Measurements from ENCODE around the gene OR11H7. TPM values are rescaled to one million over a fixed set of nuclear protein-coding genes. Genes with fewer than 3 reads are reported as not detected.
"Not testable (repeated sequence)": the region's sequence is repeated elsewhere in the genome, so short reads cannot be mapped to it uniquely, and the experiment has no call there.

Gene OR11H7
- not detected in 2 replicates for total RNA-seq (2014; rRNA removed; shearing (Covaris generic))

GRCh38 chr14:20228681-20229080 is at the start of gene OR11H7:
Gene OR11H7 (plus strand): TSS chr14:20228981.
- in situ Hi-C loops (cut with HindIII; ENCODE audit: low sequenced_read_pairs): no loop called here
- no peak for DNase-seq (ENCODE audit: low spot score)

DNA sequence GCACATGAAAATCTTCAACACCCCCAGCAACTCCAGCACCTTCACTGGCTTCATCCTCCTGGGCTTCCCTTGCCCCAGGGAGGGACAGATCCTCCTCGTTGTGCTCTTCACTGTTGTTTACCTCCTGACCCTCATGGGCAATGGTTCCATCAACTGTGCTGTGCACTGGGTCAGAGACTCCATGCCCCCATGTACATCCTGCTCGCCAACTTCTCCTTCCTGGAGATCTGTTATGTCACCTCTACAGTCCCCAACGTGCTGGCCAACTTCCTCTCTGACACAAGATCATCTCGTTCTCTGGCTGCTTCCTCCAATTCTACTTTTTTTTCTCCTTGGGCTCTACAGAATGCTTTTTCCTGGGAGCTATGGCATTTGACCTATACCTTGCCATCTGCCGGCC is 49.6 kb upstream of the OR11H7 start:
- in situ Hi-C loops (cut with HindIII; ENCODE audit: low sequenced_read_pairs): no loop called here
- no peak for DNase-seq (ENCODE audit: low spot score)

DNA sequence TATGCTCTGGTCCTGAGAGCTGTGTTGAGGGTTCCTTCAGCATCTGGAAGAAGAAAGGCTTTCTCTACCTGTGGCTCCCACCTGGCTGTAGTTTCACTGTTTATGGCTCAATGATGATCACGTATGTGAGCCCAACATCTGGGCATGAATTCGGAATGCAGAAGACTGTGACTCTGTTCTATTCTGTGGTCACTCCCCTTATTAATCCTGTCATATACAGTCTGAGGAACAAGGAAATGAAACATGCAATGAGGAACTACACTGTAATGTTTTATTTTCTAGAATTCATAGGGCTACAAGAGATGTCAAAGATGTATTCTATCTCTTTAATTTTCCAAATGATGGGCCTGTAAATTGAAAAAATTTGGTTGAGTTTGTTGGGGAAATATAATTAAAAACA is 48.9 kb upstream of the OR11H7 start:
- no peak for DNase-seq (ENCODE audit: low spot score)
- in situ Hi-C loops (cut with HindIII; ENCODE audit: low sequenced_read_pairs): no loop called here

DNA sequence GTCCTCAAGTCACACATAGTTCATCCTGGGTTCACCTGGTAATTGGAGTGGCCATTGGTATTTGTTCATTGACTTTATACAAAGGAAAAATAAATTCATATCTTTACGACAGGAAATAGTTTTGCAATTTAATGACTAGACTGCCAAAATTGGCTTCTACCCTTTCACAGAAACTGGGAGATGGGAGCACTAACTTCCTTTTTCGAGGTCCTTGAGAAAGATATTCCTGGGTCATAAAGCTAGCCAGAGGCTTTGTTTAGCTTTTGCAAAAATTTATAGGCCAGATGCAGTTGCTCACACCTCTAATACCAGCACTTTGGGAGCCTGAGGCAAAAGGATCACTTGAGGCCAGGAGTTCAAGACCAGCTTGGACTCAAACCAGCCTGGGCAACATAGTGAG is 48.3 kb upstream of the OR11H7 start:
- in situ Hi-C loops (cut with HindIII; ENCODE audit: low sequenced_read_pairs): no loop called here
- no peak for DNase-seq (ENCODE audit: low spot score)

GRCh38 chr14:20184181-20184580 is 44.6 kb upstream of the OR11H7 start:
- DNase-seq (ENCODE audit: low spot score): no peak
- in situ Hi-C loops (cut with HindIII; ENCODE audit: low sequenced_read_pairs): no loop called here

DNA sequence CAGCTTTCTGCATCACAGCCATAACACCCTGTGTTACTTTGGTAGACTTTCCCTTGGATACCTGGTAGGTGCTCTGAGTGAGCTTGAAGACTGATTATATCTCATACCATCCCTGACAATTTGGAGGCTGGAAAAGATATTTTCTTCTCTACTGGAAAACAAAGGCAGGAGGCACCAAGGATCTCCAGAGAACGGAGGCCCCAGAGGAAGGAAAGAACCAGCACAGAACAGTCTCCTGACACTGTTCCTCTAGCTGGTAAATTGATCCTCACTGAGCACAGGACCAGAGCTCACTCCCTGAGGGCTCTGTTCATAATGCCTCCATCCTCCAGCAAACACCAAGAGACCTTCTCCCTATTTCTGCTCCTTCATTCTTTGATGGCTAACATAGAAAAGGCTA is 38.2 kb upstream of the OR11H7 start, which contains the start of gene OR11G2:
Gene OR11G2, plus strand, starts transcription at position 301 of the 400 bp plus-strand sequence. CDS start 6,542 bp downstream, outside the sequence.
- no peak for DNase-seq (ENCODE audit: low spot score)
- in situ Hi-C loops (cut with HindIII; ENCODE audit: low sequenced_read_pairs): no loop called here

DNA sequence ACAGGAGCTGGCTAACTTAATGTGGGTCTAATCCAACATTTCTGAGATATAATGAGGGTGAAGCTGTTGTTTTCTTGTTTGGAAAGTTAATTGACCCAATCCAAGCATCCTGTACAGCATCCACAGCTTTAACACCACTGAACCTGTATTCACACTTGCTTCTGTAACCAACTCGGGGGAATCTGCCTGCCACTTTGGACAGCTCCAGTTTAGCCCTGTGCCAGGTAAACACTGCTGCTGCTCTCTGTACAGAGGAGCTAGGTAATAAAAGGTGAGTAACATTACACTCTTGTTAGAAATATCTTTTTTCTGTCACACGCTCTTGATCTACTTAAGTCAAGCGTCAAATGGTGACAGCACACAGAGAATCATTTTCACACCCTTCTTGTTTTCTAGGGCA is 37.4 kb upstream of the OR11H7 start:
- in situ Hi-C loops (cut with HindIII; ENCODE audit: low sequenced_read_pairs): no loop called here
- DNase-seq (ENCODE audit: low spot score): no peak

DNA sequence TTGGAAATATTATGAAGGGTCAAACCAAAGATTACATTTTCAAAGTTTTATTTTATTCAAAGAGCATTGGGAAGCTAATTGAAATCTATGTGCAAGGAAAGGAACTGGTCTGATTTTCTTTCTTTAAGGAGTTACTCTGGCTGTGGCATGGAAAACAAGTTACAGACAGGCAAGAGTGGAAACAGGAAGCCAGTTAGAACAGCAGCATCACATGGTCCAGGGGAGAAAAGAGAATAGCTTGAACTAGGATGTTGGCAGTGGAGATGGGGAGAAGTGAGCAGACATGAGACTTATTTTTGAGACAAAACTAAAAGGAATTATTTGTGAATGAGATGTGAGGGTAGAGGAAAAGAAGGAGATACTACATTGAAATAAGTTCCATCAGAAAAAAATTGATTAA is 34.7 kb upstream of the OR11H7 start:
- in situ Hi-C loops (cut with HindIII; ENCODE audit: low sequenced_read_pairs): no loop called here
- no peak for DNase-seq (ENCODE audit: low spot score)

- DNase-seq (ENCODE audit: low spot score); in situ Hi-C loops (cut with HindIII; ENCODE audit: low sequenced_read_pairs): not testable (repeated sequence)
Measured at GRCh38 chr14:20195170-20195569, 33.6 kb upstream of the OR11H7 start.

DNA sequence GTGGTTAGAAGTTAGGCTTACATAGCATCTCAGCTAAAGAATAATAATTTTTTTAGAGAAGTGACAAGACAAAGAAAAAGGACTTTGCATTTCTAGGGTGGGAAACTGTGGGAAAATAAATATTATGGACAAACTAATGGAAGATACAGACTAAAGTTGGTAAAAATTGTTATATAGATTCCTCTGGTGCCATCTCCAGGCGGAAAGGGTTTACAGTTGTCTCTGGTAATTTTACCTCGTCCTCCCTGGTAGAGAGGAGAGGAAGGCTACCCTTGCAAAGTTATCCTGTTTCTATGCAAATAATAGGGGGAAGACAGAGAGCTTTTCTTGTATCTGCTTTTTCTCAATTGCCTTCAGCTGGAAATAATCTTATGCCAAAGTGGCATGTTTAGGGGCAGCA is 32.9 kb upstream of the OR11H7 start:
- in situ Hi-C loops (cut with HindIII; ENCODE audit: low sequenced_read_pairs): no loop called here

DNA sequence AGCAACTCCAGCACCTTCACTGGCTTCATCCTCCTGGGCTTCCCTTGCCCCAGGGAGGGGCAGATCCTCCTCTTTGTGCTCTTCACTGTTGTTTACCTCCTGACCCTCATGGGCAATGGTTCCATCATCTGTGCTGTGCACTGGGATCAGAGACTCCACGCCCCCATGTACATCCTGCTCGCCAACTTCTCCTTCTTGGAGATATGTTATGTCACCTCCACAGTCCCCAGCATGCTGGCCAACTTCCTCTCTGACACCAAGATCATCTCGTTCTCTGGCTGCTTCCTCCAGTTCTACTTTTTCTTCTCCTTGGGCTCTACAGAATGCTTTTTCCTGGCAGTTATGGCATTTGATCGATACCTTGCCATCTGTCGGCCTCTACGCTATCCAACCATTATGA is 31.3 kb upstream of the OR11H7 start:
- DNase-seq (ENCODE audit: low spot score): no peak
- in situ Hi-C loops (cut with HindIII; ENCODE audit: low sequenced_read_pairs): no loop called here

More for the DNA sequence above, 32.9 kb upstream of the OR11H7 start:
- no peak for DNase-seq (ENCODE audit: low spot score)

DNA sequence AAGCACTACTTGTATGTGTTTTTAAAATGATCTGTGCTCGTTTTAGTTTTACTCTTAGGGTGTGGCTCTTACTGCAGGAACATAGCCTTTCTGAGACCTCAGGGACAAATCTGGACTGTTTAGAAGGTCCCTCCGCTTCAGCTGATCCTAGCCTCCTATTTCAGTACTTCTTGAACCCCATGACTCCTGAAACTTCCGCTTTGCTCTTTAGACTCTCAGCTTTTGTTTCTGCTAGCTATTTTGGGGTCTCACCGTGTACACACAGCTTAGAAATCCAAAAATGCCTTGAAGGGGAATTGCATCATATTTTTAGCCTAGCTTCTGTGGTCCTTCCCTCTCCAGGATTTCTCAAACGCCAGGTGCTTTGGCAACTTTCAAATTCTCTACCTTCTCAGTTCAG is 29.8 kb upstream of the OR11H7 start:
- in situ Hi-C loops (cut with HindIII; ENCODE audit: low sequenced_read_pairs): no loop called here
- DNase-seq (ENCODE audit: low spot score): no peak

DNA sequence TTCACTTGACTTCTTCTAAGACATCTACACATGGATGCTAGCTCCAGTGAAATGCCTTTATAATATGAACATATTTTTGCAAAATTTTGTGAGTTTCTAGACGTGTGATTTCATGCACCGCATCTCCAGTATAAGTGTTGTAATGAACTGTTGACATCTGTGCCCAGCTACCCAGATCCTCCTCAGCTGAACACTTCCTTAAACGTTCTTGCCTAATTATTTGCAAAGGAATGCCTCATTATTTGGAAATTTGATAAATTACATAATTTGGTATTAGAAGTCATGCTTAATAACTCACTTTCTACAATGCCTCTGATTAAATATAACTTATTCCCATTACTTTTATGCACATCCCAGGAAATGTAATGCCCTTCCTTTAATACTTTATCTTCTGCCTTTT is 24.1 kb upstream of the OR11H7 start:
- in situ Hi-C loops (cut with HindIII; ENCODE audit: low sequenced_read_pairs): no loop called here

GRCh38 chr14:20209595-20209994 is 19.2 kb upstream of the OR11H7 start:
- in situ Hi-C loops (cut with HindIII; ENCODE audit: low sequenced_read_pairs): no loop called here

More for the DNA sequence above, 24.1 kb upstream of the OR11H7 start:
- no peak for DNase-seq (ENCODE audit: low spot score)

DNA sequence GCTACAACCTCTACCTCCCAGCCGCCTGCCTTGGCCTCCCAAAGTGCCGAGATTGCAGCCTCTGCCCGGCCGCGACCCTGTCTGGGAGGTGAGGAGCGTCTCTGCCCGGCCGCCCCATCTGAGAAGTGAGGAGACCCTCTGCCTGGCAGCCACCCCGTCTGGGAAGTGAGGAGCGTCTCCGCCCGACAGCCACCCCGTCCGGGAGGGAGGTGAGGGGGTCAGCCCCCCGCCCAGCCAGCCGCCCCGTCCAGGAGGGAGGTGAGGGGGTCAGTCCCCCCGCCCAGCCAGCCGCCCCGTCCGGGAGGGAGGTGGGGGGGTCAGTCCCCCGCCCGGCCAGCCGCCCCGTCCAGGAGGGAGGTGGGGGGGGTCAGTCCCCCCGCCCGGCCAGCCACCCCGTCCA is 16.4 kb upstream of the OR11H7 start:
- DNase-seq (ENCODE audit: low spot score); in situ Hi-C loops (cut with HindIII; ENCODE audit: low sequenced_read_pairs): not testable (repeated sequence)

More at GRCh38 chr14:20209595-20209994, 19.2 kb upstream of the OR11H7 start:
- DNase-seq (ENCODE audit: low spot score): no peak

GRCh38 chr14:20215196-20215595 is 13.6 kb upstream of the OR11H7 start:
- in situ Hi-C loops (cut with HindIII; ENCODE audit: low sequenced_read_pairs): no loop called here
- no peak for DNase-seq (ENCODE audit: low spot score)

GRCh38 chr14:20219033-20219432 is 9.7 kb upstream of the OR11H7 start:
- in situ Hi-C loops (cut with HindIII; ENCODE audit: low sequenced_read_pairs): no loop called here

DNA sequence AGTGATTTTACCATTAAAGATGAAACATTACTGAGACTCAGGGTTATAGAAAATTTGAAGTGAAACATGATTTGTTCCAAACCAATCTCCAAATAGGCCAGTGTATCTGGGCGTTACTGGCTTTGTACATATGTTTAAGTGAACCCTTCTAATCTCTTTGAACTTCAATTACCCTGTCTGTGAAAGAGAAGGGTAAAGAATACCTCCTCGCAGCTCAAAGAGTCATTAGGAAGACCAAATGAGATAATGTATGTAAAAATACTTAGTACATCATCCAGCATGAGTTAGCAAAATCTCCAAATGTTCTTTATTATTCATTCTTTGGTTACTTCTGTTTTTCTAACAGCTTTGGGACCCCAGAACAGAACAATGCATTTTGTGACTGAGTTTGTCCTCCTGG is 5.4 kb upstream of the OR11H7 start, which contains the start of gene OR11H6:
Gene OR11H6, plus strand, starts transcription at position 301 of the 400 bp plus-strand sequence. Its CDS starts 0 bp downstream, at position 301.
- DNase-seq (ENCODE audit: low spot score): no peak
- in situ Hi-C loops (cut with HindIII; ENCODE audit: low sequenced_read_pairs): no loop called here

More at GRCh38 chr14:20219033-20219432, 9.7 kb upstream of the OR11H7 start:
- DNase-seq (ENCODE audit: low spot score): no peak

GRCh38 chr14:20235415-20235814 is 6.6 kb downstream of the OR11H7 start:
- DNase-seq (ENCODE audit: low spot score); in situ Hi-C loops (cut with HindIII; ENCODE audit: low sequenced_read_pairs): not testable (repeated sequence)

GRCh38 chr14:20247646-20248246 is 19.0 kb downstream of the OR11H7 start:
- peak; percentile 9 for DNase-seq (ENCODE audit: low spot score)
- in situ Hi-C loops (cut with HindIII; ENCODE audit: low sequenced_read_pairs): no loop called here

DNA sequence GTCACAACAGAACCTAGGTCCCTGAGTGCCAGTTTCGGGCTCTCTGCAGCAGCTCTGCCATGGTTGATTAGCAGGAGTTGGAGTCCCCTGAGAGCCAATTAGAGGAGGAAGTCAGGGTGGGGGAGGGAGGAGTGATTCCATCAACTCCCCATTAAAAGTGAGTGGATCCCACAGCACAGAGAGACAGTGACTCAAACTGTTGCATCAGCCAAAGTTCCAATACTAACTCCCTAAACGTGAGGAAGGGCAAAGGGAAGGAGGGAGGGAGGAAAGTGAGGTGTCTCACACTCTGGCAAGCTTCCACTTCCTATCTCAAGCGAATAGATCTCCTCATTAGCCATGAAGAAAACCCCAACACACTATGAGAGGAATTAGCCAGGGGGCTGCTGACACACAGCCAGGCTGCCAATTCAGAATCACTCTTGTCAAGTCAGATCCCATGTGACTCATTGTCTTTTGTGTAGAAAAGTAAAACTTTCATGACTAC is 33.9 kb downstream of the OR11H7 start:
- in situ Hi-C loops (cut with HindIII; ENCODE audit: low sequenced_read_pairs): no loop called here
- DNase-seq (ENCODE audit: low spot score): no peak
